OCI-LY7 (cell line): ENCODE measurements around the gene TM4SF5.

Source experiments
- CTCF ChIP-seq: fragments of 200-600 bp; sonication (generic); conservative IDR thresholded peaks from 2 replicates; pipeline ENCODE4 v1.5.1; 2014; ENCODE audit warnings: mild to moderate bottlenecking, antibody characterized with exemption, low read length, moderate library complexity, mixed read lengths
- EZH2phosphoT487 ChIP-seq: fragments of 200-600 bp; sonication (generic); IDR thresholded peaks from 2 replicates; pipeline ENCODE4 v1.6.1; 2018; ENCODE audit warnings: low read depth, borderline replicate concordance, mild to moderate bottlenecking, mixed run types, antibody characterized with exemption, low read length, moderate library complexity, mixed read lengths

DNA sequence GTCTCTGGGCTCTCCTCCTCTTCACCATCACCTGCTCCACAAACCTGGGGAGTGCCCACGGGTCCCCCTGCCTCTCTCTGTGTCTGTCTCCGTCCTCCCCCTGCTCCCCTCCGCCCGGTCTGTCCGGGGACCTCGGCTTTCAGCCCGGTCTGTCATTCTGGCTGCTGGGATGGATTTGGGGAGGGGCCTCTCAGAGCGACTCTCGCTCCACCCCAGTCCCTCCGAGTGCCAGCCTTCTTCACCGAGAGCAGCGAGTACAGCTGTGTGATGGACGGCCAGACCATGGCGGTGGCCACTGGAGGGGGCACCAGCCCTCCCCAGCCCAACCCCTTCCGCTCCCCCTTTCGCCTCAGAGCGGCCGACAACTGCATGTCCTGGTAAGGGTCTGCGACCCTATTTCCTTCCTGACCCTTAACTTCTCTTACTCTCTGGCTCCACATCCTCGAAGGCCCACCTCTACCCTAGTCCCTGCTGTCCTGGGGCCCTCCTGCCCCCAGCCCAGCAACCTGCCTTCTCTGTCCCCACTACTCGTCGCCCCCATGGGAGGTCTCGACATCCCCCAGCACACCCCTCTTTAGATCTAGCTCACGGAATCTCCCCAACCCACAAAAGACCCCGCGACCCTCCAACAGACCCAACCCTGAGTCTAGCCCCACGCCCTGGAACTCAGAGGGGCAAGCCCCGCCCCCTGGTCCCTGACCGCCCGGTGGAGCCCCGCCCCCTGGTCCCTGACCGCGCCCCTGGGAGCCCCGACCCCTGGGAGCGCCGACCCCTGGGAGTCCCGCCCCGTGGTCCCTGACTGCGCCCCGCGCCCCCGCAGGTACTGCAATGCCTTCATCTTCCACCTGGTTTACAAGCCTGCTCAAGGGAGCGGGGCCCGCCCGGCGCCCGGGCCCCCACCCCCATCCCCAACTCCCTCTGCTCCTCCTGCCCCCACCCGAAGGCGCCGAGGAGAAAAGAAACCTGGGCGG lies 26.4 kb upstream of the TM4SF5 start:
- TF ChIP-seq CTCF (no peak), EZH2phosphoT487 (no peak)
